Smooth muscle cell (in vitro differentiated cells): ENCODE measurements around the gene PVALB. TPM values are rescaled to one million over a fixed set of nuclear protein-coding genes. Genes with fewer than 3 reads are reported as not detected.

Experiments used
- DNase-seq: peaks from one replicate; lab custom pipeline; 2025; ENCODE audit not compliant: unreplicated experiment; lab: John Stamatoyannopoulos, UW
- H2AFZ ChIP-seq: fragments of 200-600 bp; sonication (generic); 2 replicates; pipeline ENCODE4 v1.6.0; 2016; ENCODE audit warnings: antibody characterized with exemption, low read depth, mild to moderate bottlenecking
- H3F3A ChIP-seq: fragments of 200-600 bp; sonication (generic); 2 replicates; pipeline ENCODE4 v1.6.0; 2017; ENCODE audit warnings: antibody characterized with exemption, low read depth
- H3K27ac ChIP-seq: fragments of 200-600 bp; sonication (generic); 2 replicates; pipeline ENCODE4 v1.5.1; 2016; ENCODE audit warnings: low read depth, mild to moderate bottlenecking
- H3K27me3 ChIP-seq: fragments of 200-600 bp; sonication (generic); 2 replicates; pipeline ENCODE4 v1.6.1; 2016; ENCODE audit warnings: low read depth, mild to moderate bottlenecking
- H3K36me3 ChIP-seq: fragments of 200-600 bp; sonication (generic); 2 replicates; pipeline ENCODE4 v1.5.1; 2016; ENCODE audit warnings: low read depth
- H3K4me1 ChIP-seq: fragments of 200-600 bp; sonication (generic); 2 replicates; pipeline ENCODE4 v1.5.1; 2016; ENCODE audit warnings: low read depth
- H3K4me2 ChIP-seq: fragments of 200-600 bp; sonication (generic); 2 replicates; pipeline ENCODE4 v1.6.0; 2016; ENCODE audit warnings: mild to moderate bottlenecking
- H3K4me3 ChIP-seq: fragments of 200-600 bp; sonication (generic); 2 replicates; pipeline ENCODE4 v1.5.1; 2016; ENCODE audit warnings: mild to moderate bottlenecking
- H3K79me2 ChIP-seq: fragments of 200-600 bp; sonication (generic); 2 replicates; pipeline ENCODE4 v1.6.0; 2016; ENCODE audit warnings: low read depth, mild to moderate bottlenecking
- H3K9ac ChIP-seq: fragments of 200-600 bp; sonication (generic); 2 replicates; pipeline ENCODE4 v1.6.0; 2016; ENCODE audit warnings: low read depth
- H3K9me3 ChIP-seq: fragments of 200-600 bp; sonication (generic); replicated peaks from 2 replicates; pipeline ENCODE4 v1.5.1; 2016; ENCODE audit warnings: low read depth
- H4K20me1 ChIP-seq: fragments of 200-600 bp; sonication (generic); 2 replicates; pipeline ENCODE4 v1.6.0; 2016; ENCODE audit warnings: low read depth
- CTCF ChIP-seq: fragments of 200-600 bp; sonication (generic); IDR thresholded peaks from 2 replicates; pipeline ENCODE4 v1.5.1; 2017; ENCODE audit warnings: borderline replicate concordance, mild to moderate bottlenecking, antibody characterized with exemption; ENCODE audit not compliant: insufficient read depth, poor library complexity, severe bottlenecking
- WGBS: methylation state at CpG from one replicate; pipeline ENCODE4 v1.1.7; 2016; ENCODE audit warnings: low lambda C conversion rate; 5-methylcytosine and 5-hydroxymethylcytosine counted together
- polyA plus RNA-seq: library from polyadenylated mRNA; unstranded; fragments of >200 nt; fragmentation: Nextera tagmentation; extraction: Ambion mirVana; gene quantifications from 2 replicates; pipeline ENCODE4 v1.2.1, GENCODE V29; 2016
- total RNA-seq: library from RNA; depleted of rRNA; stranded (reverse); fragments of >200 nt; gene quantifications from 2 replicates; pipeline ENCODE4 v1.2.3, GENCODE V29; 2014

Gene PVALB
- total and polyA plus RNA-seq, 2 experiments from 2014 or later = not detected

GRCh38 chr22:36839356-36840073 lies 22.7 kb upstream of the PVALB start:
- H3K4me1 ChIP-seq = no peaks in the 10 kb centered on the region
- H3K27ac ChIP-seq = no peak overlapping the region
- no peaks in the 10 kb centered on the region for H4K20me1 ChIP-seq
- no peaks in the 10 kb centered on the region for H3F3A ChIP-seq
- H3K4me2 ChIP-seq = no peak overlapping the region
- no peaks in the 10 kb centered on the region for H3K79me2 ChIP-seq
- no peak for TF ChIP-seq CTCF
- no peaks in the 10 kb centered on the region for H3K36me3 ChIP-seq
- no peaks in the 10 kb centered on the region for H3K9me3 ChIP-seq
- H3K4me3 ChIP-seq = no peak overlapping the region
- H2AFZ ChIP-seq = no peak overlapping the region
- no peak overlapping the region for H3K9ac ChIP-seq
- no peak for DNase-seq
- peaks cover 32% of the 10 kb centered on the region for H3K27me3 ChIP-seq
- WGBS = 87% methylated on average over 7 of the region's 10 CpGs

- no peaks in the 10 kb centered on the region for H3K4me1 ChIP-seq
- peaks cover 23% of the 10 kb centered on the region for H3K27me3 ChIP-seq
- no peak overlapping the region for H2AFZ ChIP-seq
- WGBS = 91% methylated on average over 10 of the region's 10 CpGs
- no peaks in the 10 kb centered on the region for H4K20me1 ChIP-seq
- no peak overlapping the region for H3K4me3 ChIP-seq
- H3F3A ChIP-seq = no peaks in the 10 kb centered on the region
- H3K9me3 ChIP-seq = no peaks in the 10 kb centered on the region
- DNase-seq = no peak
- no peak overlapping the region for H3K27ac ChIP-seq
- H3K36me3 ChIP-seq = no peaks in the 10 kb centered on the region
- no peak overlapping the region for H3K9ac ChIP-seq
- TF ChIP-seq CTCF = no peak
- H3K4me2 ChIP-seq = no peak overlapping the region
- H3K79me2 ChIP-seq = no peaks in the 10 kb centered on the region
These were observed 21.5 kb upstream of the PVALB start for GRCh38 chr22:36838119-36839030.

- Histone ChIP-seq H2AFZ (no peak overlapping the region), H3K36me3 (no peaks in the 10 kb centered on the region), H3K4me2 (no peak overlapping the region), H3K27ac (no peak overlapping the region), H4K20me1 (no peaks in the 10 kb centered on the region), H3K27me3 (peaks cover 14% of the 10 kb centered on the region), H3F3A (no peaks in the 10 kb centered on the region), H3K9ac (no peak overlapping the region), H3K4me3 (no peak overlapping the region), H3K9me3 (no peaks in the 10 kb centered on the region), H3K4me1 (no peaks in the 10 kb centered on the region), H3K79me2 (no peaks in the 10 kb centered on the region)
- 81% methylated on average over 5 of the region's 5 CpGs for WGBS
- TF ChIP-seq CTCF = no peak
- DNase-seq = no peak
These were observed 19.1 kb upstream of the PVALB start for GRCh38 chr22:36835903-36836302.
